Measurements from ENCODE around the gene PXN.
"Not testable (repeated sequence)": the region's sequence is repeated elsewhere in the genome, so short reads cannot be mapped to it uniquely, and the experiment has no call there.

Gene PXN

DNA sequence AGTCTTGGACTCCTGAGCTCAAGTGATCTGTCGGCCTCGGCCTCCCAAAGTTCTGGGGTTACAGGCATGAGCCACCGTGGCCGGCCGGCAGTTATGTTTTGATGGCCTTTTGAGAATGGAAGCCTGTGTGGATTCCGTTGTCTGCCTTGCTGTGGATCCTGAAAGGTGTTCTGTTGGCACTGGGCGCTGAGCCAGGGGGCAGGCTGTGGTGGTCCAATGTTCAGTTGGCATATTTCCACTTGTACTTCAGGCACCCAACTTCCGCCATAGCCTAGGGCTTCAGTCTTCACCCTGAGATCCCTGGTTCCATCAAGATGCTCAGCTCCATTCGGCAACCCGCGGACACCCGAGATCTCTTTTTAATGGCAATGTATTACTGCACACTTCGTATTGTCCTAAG is 58.3 kb downstream of the PXN start:
- Histone ChIP-seq H3K4me3 (no peak overlapping the region), H3K27ac (no peak overlapping the region)
- TF ChIP-seq, protein P1, sequence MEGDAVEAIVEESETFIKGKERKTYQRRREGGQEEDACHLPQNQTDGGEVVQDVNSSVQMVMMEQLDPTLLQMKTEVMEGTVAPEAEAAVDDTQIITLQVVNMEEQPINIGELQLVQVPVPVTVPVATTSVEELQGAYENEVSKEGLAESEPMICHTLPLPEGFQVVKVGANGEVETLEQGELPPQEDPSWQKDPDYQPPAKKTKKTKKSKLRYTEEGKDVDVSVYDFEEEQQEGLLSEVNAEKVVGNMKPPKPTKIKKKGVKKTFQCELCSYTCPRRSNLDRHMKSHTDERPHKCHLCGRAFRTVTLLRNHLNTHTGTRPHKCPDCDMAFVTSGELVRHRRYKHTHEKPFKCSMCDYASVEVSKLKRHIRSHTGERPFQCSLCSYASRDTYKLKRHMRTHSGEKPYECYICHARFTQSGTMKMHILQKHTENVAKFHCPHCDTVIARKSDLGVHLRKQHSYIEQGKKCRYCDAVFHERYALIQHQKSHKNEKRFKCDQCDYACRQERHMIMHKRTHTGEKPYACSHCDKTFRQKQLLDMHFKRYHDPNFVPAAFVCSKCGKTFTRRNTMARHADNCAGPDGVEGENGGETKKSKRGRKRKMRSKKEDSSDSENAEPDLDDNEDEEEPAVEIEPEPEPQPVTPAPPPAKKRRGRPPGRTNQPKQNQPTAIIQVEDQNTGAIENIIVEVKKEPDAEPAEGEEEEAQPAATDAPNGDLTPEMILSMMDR (IDR thresholded peaks at IDR 0.05) = no peak
- DNase-seq (ENCODE audit: low spot score) = no peak

GRCh38 chr12:120206781-120207180 is 58.7 kb downstream of the PXN start:
- H3K4me3 ChIP-seq; DNase-seq (ENCODE audit: low spot score); H3K27ac ChIP-seq: not testable (repeated sequence)

DNA sequence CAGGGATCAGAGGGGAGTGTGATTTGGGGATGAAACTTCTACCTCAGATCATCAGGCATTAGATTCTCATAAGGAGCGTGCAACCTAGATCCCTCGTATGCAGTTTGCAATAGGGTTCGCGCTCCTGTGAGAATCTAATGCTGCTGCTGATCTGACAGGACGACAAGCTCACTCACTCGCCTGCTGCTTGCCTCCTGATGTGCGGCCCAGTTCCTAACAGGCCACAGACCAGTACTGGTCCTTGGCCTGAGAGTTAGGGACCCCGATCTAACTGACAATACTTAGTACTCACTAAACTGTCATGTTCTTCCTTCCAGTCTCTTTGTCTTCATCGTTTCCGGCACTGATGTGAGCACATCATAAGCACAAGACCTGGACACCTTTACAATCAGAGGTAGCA is 59.3 kb downstream of the PXN start:
- no peak for DNase-seq (ENCODE audit: low spot score)
- H3K27ac ChIP-seq = no peak overlapping the region
- H3K4me3 ChIP-seq = no peak overlapping the region
- TF ChIP-seq, protein P1 (IDR thresholded peaks at IDR 0.05) = no peak

DNA sequence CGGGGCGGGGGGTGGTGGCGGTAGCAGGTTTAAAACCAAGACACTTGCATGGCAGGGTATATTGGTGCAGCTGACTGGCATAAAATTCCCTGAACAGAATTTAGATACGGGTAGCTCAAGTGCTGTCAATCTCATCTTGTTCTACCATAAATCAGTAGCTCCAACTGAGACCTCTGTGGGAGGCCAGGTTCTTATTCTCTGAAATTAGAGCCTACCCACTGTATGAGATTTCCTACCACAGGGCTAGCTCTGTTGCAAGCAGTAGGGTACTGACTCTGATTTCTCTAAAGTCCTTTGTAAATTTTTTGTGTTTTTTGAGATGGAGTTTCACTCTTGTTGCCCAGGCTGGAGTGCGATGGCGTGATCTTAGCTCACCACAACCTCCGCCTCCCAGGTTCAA is 61.4 kb downstream of the PXN start:
- H3K27ac ChIP-seq = no peak overlapping the region
- DNase-seq (ENCODE audit: low spot score) = no peak
- H3K4me3 ChIP-seq = no peak overlapping the region
- TF ChIP-seq, protein P1 (IDR thresholded peaks at IDR 0.05) = no peak

- DNase-seq (ENCODE audit: low spot score) = no peak
- Histone ChIP-seq H3K4me3 (peak overlapping the region; percentile 72), H3K27ac (peak overlapping the region; percentile 59 to 81)
- TF ChIP-seq, protein P1 (IDR thresholded peaks at IDR 0.05) = no peak
These were observed 65.1 kb downstream of the PXN start for GRCh38 chr12:120200364-120200800.

- TF ChIP-seq, protein P1 (IDR thresholded peaks at IDR 0.05) = no peak
- no peak for DNase-seq (ENCODE audit: low spot score)
- Histone ChIP-seq H3K27ac (peak overlapping the region in 1 of 2 donors; percentile 81), H3K4me3 (peak overlapping the region; percentile 72)
These were observed 65.8 kb downstream of the PXN start for GRCh38 chr12:120199595-120200306.

GRCh38 chr12:120199025-120199424 is 66.5 kb downstream of the PXN start:
- H3K27ac ChIP-seq = peak overlapping the region in 1 of 2 donors; percentile 29
- DNase-seq (ENCODE audit: low spot score) = no peak
- peak overlapping the region; percentile 72 for H3K4me3 ChIP-seq
- TF ChIP-seq, protein P1 (IDR thresholded peaks at IDR 0.05) = no peak

All from coronary artery (tissue), 2 donors.